Central memory CD4-positive, alpha-beta T cell (primary cell): ENCODE data around the gene MDN1.
"Not testable (repeated sequence)": the region's sequence is repeated elsewhere in the genome, so short reads cannot be mapped to it uniquely, and the experiment has no call there.

Experiments
- DNase-seq: peaks from one replicate; pipeline ENCODE4 v3.0.0; 2022

MDN1 gene

DNA sequence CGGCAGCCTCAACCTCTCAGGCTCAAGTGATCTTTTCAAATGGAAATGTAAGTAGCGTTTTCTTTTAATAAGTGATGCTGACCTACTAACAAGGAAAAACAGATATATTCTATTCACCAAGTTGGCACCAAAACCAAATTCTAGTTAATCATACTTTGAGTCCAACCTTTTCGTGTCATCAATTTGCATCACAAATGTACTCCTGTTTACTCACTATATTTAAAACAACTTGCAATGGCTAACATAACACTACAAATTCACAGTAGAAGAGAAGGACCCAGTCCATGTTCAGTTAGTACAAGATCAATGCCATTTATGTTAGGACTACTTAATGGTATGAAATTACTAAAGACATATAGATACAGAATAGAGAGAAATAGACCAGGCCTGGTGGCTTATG, 50.0 kb downstream of the MDN1 start:
- DNase-seq, result no peak

DNA sequence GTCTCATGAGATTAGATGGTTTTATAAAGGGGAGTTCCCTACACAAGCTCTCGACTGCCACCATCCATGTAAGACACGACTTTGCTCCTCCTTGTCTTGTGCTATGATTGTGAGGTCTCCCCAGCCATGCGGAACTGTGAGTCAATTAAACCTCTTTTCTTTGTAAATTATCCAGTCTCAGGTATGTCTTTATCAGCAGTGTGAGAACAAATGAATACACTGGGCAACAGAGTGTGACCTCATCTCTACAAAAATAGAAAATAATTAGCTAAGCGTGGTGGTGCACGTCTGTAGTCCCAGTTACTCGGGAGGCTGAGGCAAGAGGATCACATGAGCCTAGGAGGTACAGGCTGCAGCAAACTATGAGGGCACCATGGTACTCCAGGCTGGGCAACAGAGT, 51.3 kb downstream of the MDN1 start:
- DNase-seq, result no peak

DNA sequence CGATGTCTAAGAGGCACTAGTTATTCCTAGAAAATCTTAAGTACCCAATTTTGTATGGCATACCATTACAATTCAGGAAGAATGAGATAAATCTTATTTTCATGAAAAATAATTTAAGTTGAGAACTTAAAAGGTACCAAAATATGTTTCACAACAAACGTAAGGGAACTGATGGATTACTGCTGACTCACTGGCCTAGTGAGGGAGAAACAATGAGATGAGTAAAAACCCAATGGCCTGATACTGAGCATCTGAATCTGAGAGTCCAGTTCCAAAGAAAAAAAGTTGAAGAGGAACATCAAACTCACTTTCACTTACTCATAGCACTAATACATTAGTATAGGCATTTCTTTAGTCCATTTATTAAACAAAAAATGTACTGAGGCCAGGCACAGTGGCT, 56.0 kb downstream of the MDN1 start:
- DNase-seq, result no peak

DNA sequence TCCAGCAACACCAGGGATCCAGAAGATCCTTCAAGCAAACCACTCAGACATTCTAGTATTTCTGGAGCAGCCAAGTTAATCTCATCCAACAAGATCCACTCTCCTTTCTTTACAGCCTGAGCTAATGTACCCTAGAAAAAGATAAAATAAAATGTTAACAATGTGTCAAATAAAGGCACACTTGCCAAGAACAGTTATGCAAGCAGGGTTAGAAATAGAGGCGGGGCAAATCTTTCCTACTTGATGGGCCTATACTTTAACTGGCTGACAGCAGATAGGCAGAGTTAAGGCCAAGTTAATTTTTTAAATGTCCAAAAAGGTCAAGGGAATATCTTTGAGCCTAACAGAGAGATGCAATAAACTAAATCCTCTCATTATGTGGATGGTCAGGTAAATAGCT, 60.8 kb downstream of the MDN1 start:
- DNase-seq, result no peak

DNA sequence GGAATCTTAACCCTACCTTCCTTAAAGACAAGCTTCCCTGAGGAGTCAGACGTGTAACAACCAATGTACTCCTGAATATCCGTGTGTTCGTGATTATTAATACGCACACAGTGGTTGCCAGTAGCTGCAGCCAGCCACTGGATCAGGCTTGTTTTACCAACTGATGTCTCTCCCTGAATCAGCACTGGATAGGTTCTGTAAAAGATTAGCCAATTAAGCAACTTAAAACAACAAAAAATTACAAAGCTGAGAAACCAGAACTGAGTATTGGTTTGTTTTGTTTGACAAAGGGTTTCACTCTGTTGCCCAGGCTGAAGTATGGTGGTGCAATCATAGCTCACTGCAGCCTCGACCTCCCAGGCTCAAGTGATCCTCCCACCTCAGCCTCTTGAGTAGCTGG, 69.3 kb downstream of the MDN1 start:
- no peak for DNase-seq

DNA sequence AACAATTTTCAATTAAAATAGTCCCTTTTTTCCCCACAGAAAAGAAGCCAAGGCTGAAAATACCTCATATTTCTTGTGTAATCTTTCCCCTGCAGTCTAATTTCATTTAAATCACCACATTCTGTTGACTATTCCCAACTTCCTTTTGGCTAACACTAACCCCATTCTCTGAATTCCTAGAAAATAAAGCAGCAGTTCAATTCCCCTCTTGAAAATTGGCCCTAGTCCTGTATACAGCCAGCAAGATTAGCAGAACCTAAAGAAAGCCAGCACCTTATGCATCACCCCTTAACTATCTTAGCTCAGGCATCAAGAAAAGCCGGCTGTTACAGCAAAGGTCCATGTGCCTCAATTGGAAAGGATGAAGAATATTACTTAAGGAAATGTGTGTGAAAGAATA, 69.7 kb downstream of the MDN1 start:
- no peak for DNase-seq

DNA sequence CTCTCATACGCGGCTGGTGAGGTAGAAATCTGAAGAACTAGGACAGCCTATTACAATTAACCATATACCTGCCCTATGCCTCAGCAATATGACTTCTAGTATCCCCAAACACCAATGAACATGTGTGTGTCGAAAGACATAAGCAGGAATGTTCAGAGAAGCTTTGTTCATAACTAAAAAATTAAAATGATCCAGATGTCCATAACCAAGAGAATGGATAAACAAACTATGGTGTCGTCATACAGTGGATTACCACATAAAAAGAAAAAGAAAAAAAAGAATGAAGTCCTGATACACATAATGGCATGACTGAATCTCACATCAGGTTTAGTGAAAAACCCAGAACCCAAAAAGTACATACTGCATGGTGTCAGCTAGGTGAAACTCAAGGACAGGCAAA, 73.9 kb downstream of the MDN1 start:
- no peak for DNase-seq

DNA sequence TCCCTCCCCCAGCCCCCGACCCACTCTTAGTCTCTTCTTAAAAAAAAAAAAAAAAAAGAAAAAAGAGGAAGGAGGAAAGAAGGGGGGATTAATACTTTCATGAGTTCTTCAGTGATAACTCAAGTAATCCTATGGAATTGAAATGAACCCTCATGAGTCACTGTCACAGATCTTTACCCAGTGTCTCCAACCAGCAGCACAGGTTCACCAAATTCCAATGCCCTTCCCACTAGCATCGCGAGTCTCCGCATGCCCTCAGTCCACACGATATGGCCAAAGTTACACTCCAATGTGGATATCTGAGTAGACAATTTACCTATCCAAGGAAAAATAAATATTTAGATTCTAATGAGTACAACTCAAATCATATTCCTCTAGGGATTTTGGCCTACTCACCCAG, 74.5 kb downstream of the MDN1 start:
- no peak for DNase-seq

DNA sequence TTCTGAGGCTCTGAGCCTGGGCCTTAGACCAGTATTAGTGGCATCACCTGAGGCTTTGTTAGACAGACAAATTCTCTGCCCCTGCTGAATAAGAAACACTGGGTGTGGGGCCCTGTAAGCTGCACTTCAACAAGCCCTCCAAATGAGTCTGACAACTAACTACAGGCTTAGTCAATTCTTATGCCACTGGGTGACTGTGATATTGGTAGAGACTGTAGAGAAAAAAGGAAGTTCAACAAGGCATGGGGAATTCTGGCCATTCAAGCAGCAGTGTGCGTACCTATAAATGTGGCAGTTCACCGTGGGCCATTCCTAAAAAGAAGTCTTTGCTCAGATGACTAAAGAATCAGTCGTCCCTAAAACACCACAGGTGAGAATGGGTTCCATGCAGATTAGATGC, 82.7 kb downstream of the MDN1 start:
- no peak for DNase-seq

DNA sequence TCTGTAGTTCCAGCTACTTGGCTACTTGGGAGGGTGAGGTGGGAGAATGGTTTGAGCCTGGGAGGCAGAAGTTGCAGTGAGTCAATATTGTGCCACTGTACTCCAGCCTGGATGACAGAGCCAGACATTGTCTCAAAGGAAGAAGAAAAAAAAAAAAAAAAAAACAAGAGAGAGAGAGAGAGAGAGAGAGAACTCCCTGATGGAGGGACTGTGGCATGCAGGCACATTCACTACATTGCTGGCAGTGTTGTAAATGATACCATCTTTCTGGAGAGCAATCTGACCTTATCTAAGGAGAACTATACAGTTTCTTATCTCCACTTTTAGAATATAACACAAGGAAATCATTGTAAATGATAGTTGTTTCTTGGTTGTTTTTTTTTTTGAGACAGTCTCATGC, 85.1 kb downstream of the MDN1 start:
- DNase-seq, result no peak

DNA sequence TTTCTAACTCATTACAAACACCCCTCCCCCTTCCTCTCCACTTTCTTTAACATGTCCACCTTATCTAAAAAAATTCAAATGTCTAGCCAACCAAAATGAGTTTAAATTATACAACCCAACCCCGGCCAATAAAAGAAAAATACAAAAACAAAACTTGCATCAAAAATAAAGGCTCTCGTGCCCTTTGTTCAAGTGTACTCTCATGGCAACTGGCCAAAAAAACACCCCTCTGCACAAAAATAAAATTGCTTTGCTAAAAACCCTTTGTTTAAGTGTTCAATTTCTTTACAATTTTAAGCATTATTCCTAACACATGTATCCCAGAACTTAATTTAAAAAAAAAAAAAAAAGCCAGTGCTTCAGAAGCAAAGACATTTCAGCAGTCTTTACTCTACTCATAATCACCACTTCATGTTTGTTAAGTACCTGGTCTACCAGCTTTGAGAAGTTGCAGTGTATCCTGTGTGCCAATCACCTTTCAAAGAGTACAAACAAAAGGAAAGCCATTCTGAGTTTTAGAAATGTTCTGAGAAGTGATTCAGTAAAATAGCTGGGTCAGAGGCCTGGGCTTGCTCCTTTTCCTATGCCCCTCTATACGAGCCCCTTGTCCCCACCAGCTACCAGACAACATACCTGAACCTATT, 87.5 kb downstream of the MDN1 start:
- DNase-seq, result no peak

DNA sequence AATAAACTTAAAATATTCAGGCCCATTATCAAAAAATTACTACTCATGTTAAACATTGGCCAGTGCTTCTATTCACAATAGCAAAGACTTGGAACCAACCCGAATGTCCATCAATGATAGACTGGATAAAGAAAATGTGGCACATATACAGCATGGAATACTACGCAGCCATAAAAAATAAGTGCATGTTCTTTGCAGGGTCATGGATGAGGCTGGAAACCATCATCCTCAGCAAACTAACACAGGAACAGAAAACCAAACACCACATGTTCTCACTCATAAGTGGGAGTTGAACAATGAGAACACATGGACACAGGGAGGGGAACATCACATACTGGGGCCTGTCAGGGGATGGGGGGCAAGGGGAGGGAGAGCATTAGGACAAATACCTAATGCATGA, 88.3 kb downstream of the MDN1 start:
- not testable (repeated sequence) for DNase-seq

DNA sequence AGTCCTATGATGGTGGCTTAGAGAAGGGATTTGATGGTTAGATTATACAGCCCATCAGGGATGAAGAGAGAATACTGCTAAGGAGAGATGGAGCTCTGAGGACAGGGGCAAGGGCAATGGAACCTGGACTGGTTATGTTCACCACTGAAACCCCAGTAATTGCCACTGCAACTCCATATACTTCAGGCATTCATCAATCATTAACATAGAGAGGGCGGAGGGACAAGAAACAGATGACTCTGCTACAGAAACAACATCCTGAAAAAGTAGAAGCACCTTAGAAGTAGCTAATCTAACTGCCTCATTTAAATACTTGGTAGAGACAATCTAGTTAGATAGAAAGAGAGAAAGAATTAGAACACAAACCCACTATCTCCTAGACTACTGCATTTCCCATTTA, 89.8 kb downstream of the MDN1 start:
- no peak for DNase-seq

DNA sequence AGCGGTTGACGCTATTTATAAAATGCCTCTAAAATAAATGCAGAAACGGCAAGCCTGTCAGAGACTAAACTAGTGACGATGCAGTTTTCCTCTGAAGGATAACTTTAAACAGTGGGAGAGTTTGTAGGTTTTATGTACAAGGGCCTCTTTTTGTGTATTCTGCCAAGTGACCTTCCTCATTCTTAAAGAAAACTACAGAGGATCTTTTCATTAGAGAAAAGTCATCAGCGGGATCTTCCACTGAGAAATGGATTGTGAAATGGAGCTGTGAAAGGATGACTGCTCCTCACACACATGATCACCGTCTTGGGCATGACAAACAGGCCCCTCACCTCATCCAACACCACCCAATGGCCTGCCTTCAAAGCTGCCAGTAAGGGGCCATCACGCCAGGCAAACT, 92.1 kb downstream of the MDN1 start:
- no peak for DNase-seq

DNA sequence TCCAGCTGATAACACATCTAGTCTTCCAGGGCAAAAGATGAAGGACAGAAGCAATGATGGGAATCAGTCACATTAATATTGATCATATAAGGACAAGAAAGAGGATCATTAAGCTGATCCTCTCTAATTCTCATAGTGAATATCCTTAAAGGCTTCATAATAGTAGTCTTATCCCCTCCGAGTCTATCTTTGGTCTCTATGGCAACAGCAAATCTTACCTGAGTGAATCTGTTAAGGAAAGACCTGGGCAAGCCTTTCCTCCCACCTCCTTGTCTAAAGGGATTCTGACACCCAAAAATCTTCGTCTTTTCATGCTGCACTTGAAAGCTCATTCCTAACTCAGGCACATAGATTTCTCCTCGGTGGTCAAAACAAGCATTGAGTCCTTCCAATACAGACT, 94.6 kb downstream of the MDN1 start:
- DNase-seq, result no peak

DNA sequence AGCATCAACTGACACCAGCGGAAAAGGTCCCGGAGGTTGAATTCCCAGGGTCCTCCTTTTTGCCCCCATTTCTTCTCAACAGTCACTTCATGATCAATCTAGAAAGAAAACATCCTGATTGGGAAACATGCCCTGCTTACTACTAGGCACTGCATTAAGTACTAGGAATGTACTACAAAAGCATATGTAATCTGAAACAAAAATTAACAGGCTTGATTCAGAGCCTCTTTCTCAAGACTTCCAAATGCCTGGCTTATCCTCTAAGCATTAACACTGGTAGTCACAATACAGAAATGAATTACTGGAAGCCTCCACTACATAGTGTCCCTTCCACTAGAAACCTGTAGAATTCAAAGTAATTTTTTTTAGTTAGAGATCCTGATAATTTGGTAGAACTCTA, 96.5 kb downstream of the MDN1 start:
- DNase-seq, result no peak

DNA sequence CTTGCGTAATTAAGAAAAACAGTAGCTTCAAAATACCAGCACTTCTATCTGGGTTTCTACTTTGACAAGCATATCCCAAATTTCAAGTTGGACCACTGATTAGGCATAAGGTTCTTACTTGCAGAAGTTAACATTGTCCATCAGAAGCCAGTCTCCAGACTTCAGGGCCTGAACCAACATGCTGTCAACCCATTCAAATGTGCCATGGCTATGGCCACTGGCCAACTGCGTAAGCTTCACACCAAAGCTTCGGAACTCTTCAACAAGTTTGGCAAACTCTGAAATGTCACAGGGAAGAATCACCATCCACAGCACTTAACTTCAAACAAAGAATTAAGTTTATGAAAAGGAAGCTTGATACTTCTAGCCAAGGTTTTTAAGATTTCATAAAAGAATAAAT, 103.1 kb downstream of the MDN1 start:
- DNase-seq, result no peak

DNA sequence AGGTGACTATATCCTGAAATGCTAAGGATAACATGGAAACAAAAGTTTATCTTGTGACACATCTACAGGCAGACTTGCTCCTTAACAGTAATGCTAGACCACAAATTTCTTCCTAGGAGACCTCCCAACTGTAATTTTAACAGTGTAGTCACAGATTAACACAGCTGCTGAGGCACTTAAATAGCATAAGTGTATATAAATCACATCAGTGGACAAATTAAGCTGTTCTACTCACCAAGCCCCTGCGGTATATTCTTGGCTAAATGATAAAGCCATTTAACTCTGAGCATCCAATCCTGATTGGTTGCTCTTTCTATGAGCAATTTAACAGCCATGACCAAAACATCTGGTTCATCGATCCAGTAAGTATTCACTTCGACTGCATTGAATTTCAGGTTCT, 107.8 kb downstream of the MDN1 start:
- no peak for DNase-seq

DNA sequence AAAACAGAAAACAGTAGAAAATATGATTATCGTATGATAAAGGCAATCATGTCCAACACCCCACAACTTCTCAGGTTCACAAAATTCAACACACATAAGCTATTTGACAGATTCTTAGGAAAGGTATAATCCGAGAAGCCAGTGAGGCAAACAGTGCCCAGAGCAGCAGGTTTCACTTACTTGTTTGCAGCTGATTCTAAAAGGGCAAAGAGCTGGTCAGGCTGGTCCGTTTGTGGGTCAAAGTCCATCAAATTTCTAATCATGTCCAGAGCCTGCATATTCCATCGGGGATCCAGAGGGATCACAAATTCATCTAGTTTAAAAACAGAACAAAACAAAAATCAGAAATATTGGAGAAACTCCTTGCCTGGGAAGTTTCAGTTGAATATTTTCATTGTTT, 111.3 kb downstream of the MDN1 start:
- no peak for DNase-seq

DNA sequence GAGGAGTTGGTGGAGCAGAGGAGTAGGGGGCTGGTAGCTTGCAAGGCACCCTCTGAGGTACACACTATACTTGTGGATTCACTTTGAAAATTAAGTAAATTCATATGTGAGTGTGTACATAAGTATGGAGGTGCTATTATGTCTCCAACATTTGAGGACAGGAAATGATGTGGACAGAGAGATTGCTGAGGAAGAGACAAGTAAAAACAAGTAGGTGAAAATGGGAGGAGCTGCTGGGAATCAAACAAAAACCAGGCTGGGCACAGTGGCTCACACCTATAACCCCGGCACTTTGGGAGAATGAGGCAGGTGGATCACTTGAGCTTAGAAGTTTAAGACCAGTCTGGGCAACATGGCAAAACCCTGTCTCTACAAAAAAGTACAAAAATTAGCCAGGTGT, 111.8 kb downstream of the MDN1 start:
- no peak for DNase-seq

DNA sequence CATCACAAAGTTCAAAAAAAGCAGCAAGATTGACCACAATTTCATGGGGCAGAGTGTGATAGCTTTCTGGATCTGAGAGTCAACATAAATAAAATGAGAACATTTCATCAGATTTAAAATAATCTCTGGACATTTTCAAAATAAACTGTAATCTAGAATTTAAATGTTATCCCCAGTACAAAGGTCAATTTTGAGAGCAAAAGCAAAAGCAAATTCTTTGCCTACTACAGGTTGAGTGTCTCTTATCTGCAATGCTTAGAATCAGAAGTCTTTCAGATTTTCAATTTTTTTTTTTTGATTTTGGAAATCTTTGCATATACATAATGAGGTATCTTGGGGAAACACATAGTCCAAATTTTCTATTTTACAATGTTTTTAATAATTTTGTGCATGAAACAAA, 113.5 kb downstream of the MDN1 start:
- DNase-seq, result no peak

DNA sequence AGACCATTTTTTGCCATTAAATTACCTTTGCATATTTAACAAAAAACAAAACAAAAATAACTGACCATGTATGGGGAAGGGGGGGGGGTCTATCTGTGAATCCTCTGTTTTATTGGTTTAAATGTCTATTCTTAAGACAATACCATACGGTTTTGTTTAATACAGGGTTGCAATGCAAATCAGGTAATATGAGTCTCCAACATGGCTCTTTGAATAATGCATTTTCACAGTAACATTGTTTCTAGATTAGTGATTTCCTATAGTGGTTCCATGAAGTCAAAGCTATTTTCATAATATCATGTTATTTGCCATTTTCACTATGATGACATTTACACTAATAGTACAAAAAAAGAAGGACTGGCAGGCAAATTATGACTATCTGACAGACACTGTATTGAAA, 116.3 kb downstream of the MDN1 start:
- DNase-seq, result no peak

DNA sequence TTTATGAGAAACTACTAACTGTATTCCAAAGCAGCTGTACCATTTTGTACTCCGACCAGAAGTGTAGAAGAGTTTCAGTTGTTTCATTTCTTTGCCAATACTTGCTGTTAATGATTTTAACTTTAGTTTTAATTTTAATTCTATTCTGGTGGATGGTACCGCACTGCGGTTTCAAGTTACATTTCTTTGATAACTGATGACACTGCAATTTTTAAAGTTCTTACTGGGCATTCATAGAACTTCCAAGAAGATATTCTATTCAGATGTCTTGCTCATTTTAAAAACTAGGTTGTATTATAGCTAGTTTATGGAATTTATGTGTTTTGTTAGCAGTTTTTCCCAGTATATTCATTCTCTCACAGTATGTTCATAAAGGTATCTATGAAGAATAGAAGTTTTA, 117.2 kb downstream of the MDN1 start:
- no peak for DNase-seq

DNA sequence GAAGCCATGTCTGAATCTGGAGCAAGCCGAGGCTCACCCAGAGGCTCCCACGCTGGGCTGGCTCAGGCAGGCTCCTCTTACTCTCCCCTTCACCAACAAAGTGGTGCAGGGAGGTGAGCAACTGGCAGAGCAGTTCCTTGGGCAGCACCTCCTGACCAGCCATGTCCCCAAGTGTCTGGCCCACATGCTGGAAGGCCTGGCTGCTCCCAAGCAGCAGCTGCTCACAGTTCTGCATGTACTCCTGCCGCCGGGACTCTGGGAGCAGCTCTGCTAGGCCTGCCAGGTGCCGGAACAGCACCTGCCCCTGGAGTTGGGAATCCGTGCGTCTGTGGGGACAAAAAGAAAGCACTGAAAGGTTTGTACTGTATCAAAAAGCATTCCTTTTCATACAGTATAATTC, 123.9 kb downstream of the MDN1 start:
- no peak for DNase-seq

DNA sequence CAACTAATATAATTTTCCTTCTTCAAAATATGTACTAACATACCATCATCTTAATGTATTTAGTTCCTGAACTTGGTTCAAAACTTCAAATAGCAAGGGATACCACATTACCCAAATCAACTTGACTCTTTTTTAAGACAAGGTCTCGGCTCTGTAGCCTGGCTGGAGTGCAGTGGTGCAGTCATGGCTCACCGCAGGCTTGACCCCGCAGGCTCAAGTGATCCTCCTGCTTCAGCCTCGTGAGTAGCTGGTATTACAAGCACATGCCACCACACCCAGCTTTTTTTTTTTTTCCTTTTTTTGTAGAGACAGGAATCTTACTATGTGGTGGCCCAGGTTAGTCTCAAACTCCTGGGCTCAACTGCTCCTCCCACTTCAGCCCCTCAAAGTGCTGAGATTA, 125.2 kb downstream of the MDN1 start:
- no peak for DNase-seq

DNA sequence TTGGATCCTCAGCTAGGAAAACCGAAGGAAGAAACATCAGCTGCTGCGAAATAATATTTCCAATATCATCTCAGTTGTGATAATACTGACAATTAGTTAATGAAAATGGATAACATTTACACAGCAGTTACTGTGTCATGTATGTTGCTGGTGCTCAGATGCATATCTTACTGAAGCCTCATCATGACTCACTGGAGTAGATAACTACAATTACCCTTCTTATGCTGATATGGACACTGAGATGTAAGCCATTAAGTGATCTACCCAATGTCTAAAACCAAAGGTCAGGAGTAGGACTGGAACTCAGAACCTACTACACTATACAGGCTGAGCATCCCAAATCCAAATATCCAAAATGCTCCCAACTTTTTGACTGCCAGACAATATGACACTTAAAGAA, 126.4 kb downstream of the MDN1 start:
- DNase-seq, result no peak
